Esophagus muscularis mucosa (tissue), 4 donors: ENCODE results near the gene VTI1A.

Source experiments
- EP300 ChIP-seq: sonication (generic); formaldehyde crosslinking; IDR thresholded peaks from one replicate; pipeline ENCODE4 v1.6.1; 2017; ENCODE audit warnings: antibody characterized with exemption
- POLR2AphosphoS5 ChIP-seq, 2 donors: sonication (generic); formaldehyde crosslinking; IDR thresholded peaks; one replicate each; pipeline ENCODE4 v1.6.1; 2017; ENCODE audit warnings: antibody characterized with exemption in 2 of 2
- TF ChIP-seq, protein P1 (sequence below), 3 experiments: fragments of 200-600 bp in 2 of 3; fragments of 450-650 bp in 1 of 3; sonication (generic) in 2 of 3; IDR thresholded peaks; one replicate each; pipeline ENCODE4 v1.5.1; 2017 to 2019; ENCODE audit warnings: antibody characterized with exemption in 3 of 3, mild to moderate bottlenecking in 2 of 3, moderate library complexity in 1 of 3

DNA sequence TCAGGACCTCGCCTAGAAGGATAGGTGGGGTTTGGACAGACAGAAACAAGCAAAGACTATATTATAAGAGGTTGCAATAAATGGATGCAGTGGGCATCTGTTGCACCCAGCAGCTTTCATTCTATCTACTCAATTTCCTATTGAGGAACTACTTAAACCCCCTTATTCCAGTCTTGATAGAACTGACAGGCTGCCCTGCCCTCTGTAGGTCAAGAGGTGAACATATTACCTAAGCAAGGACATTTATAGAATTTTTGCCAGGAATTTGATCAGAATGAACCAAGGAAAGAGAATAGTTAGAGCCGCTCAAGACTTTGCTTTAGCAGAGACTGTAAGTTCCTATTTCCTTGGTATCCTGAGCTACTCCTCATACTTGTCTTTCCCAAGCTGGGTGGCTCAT is 9.5 kb downstream of the VTI1A start:
- TF ChIP-seq, protein P1, sequence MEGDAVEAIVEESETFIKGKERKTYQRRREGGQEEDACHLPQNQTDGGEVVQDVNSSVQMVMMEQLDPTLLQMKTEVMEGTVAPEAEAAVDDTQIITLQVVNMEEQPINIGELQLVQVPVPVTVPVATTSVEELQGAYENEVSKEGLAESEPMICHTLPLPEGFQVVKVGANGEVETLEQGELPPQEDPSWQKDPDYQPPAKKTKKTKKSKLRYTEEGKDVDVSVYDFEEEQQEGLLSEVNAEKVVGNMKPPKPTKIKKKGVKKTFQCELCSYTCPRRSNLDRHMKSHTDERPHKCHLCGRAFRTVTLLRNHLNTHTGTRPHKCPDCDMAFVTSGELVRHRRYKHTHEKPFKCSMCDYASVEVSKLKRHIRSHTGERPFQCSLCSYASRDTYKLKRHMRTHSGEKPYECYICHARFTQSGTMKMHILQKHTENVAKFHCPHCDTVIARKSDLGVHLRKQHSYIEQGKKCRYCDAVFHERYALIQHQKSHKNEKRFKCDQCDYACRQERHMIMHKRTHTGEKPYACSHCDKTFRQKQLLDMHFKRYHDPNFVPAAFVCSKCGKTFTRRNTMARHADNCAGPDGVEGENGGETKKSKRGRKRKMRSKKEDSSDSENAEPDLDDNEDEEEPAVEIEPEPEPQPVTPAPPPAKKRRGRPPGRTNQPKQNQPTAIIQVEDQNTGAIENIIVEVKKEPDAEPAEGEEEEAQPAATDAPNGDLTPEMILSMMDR (IDR thresholded peaks at IDR 0.05) = no peak
- TF ChIP-seq EP300 = no peak
- no peak for TF ChIP-seq POLR2AphosphoS5 (IDR thresholded peaks at IDR 0.05)
